GM21723 (cell line): ENCODE measurements around the gene CFDP1.
"Not testable (repeated sequence)": the region's sequence is repeated elsewhere in the genome, so short reads cannot be mapped to it uniquely, and the experiment has no call there.

Experiments used
- ATAC-seq: cut with Tn5 transposase; IDR thresholded peaks from one replicate; pipeline ENCODE4 v1.9.1; 2021; ENCODE audit warnings: mild to moderate bottlenecking, moderate library complexity; ENCODE audit not compliant: unreplicated experiment

The CFDP1 gene

GRCh38 chr16:75304521-75305363, 128.6 kb downstream of the CFDP1 start:
- ATAC-seq: no peak

DNA sequence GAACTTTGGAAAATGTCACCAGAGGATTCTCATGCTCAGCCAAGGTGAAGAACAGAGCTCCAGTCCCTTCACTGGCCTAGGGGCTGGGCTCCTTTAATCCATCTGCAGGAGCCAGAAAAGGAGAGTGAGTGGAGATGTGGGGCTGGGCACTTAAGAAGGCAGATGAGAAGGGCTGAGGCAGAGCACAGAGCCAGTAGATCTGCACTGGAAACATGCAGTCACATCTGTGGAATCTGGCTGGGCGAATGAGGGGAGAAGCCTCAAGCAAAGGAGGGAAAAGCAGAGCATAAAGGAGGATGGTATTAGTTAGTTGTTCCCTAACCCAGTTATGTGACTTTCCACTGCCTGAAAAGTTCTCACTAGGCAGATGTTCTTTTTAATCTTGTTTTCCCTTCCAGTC, 131.5 kb downstream of the CFDP1 start:
- ATAC-seq: no peak

DNA sequence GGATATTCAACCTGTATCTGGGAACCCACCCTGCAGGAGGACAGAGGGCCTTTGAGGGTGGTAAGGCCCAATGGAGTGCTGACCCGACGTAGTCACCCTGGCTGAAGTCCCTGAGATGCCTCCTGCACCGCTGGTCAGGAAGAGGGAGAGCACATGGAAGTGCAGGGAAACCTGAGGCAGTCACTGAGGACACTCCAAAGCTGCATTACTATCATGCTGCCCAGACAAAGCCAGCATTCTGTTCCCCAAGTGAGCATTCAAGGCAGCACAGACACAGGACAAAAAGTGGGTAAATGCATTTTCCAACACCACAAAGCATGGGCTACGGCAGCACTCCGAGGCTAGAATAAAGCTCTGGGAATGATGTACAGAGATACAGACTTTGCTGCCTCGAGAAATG, 135.0 kb downstream of the CFDP1 start:
- no peak for ATAC-seq

DNA sequence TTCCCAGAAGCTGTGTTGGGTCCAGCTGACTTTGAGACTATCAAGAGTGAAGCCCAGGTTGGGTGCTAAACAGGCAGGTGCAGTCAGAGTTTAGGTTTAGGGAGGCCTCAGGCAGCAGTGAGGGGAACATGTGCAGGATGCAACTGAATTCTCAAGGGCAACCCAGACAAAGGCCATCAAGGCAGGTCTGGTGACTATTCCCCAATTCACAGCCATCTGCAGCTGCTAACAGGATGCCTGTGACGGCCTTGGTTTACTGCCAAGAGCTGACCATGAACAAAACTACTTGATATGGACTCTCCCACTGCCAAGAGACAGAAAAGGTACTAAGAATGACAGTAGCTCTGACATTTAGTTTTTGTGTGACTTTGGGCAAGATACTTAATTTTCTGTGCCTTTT, 136.7 kb downstream of the CFDP1 start:
- no peak for ATAC-seq

- ATAC-seq: no peak
Observed at GRCh38 chr16:75294773-75295459, 138.4 kb downstream of the CFDP1 start.

DNA sequence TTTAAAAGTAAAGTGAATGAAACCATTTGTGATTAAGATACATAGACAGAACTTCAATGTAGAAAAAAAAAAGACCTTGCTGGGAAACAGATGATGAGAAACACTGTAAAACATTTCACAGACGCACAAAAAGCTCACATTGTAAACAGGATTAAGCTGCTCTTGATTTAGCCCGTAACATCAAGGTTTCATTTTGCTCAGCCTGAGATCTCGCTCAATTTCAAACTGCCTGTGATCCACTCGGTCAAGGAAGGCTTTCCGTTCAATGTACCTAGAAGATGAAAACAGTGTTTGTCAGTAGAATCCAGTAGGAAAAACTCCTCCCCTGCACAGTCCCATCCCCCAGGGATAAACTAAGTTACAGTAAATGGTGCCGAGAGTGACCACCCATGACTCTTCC, 139.5 kb downstream of the CFDP1 start:
- ATAC-seq: no peak

- no peak for ATAC-seq
Observed at GRCh38 chr16:75293173-75293572, 140.1 kb downstream of the CFDP1 start.

DNA sequence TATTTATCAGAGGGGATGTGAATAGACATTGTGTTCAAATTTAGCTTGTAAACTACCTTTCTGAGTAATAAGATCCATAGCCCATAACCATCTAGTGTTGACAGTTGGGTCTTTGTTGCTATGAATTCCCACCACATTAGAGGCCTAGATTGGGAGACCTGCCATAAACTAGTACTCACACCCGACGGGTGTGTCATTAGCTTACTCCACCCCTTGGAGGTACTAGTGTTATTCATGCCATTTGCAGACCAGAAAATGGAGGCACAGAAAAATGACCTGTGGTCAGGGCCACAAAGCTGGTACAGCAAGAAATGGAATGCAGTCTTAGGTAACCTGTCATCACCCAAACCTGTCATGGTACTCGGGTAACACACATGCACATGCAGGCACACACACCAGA, 140.6 kb downstream of the CFDP1 start:
- ATAC-seq: no peak

DNA sequence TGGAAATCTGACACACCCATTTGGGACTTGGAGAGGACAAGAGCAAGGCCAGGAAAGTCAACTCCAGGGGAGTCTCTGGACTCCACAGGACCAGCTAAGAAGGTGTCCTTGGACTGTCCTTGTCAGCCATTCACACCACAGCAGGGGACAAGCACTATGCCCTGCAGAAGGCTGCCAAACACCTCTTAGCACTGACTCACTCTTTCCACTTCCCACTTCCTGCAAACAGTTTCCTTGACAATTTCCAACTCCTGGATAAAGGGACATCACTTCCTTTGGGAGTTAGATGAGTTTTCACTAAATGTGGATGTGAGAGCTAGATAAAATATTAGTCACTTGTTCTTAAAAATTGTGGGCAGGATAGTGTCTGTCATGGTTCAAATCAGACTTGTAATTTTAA, 144.1 kb downstream of the CFDP1 start:
- no peak for ATAC-seq

DNA sequence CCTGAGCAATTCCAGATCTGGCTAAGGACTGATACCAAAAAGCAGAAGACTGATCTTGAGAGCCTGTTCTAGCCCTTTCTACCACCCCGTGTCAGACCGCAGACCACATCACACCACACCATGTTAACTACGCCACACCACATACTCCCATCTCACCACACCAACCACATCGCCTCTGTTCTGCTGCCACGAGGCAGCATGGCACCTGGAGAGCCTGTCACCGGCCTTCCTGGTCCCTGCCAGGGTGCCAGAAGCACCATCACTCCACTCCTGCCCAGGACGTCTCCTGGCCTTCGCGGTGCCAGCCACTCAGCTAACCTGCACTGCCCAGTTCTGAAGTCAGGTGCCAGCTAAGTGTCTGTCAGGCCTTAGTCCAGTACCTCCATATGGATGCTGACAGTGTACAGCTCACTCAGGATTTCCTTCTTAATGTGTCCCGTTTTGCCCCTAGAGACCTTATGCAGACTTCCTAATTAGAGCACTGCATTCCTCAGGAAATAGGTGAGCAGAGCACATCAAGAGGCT, 144.6 kb downstream of the CFDP1 start:
- no peak for ATAC-seq

DNA sequence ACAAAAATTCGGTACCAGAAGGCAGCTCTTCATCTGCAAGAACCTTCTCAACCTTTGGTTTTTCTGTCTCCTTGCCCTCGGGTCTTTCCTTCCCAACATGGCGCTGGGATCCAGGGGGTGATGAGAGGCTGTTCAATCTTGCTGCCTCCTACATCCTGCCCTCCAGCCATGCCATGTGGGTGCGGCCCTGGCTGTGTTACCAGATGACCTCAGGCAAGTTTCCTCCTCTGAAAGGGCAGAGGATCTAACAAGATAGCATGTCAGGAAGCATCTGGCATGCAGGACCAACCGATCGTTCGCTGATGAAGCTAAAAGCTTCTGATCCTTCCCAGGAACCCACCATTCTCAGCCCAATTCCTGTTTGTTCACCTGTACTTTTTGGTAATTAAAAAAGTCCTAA, 145.1 kb downstream of the CFDP1 start:
- ATAC-seq: no peak

GRCh38 chr16:75287708-75288107, 145.6 kb downstream of the CFDP1 start:
- no peak for ATAC-seq

- ATAC-seq: no peak
Observed at GRCh38 chr16:75286389-75286788, 146.9 kb downstream of the CFDP1 start.

- no peak for ATAC-seq
Observed at GRCh38 chr16:75282466-75283281, 150.6 kb downstream of the CFDP1 start.

DNA sequence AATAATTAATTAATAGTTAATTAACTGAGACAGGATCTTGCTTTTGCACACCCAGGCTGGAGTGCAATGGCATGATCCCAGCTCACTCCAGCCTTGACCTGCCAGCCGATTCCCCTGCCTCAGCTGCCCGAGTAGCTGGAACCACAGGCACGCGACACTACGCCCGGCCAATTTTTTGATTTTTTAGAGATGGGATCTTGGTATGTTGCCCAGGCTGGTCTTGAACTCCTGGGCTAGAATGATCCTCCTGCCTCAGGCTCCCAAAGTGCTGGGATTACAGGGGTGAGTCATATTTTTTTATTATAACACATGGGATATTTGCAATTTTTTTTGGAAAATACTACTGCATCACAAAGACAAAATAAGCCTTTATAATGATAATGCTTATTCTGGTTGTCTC, 151.5 kb downstream of the CFDP1 start:
- no peak for ATAC-seq

DNA sequence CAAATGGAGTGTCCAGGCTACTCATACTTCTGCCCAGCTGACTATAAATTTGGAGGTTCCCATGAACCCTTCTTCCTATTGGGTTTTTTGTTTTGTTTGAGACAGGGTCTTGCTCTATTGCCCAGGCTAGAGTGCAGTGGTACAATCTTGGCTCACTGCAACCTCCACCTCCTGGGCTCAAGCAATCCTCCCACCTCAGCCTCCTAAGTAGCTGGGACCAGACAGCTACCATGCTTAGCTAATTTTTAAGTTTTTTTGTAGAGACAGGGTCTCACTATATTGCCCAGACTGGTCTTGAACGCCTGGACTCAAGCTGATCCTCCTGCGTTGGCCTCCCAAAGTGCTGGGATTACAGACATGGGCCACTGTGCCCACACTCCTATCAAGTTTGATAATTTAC, 152.3 kb downstream of the CFDP1 start:
- not testable (repeated sequence) for ATAC-seq

- no peak for ATAC-seq
Observed at GRCh38 chr16:75280331-75280804, 152.9 kb downstream of the CFDP1 start.

DNA sequence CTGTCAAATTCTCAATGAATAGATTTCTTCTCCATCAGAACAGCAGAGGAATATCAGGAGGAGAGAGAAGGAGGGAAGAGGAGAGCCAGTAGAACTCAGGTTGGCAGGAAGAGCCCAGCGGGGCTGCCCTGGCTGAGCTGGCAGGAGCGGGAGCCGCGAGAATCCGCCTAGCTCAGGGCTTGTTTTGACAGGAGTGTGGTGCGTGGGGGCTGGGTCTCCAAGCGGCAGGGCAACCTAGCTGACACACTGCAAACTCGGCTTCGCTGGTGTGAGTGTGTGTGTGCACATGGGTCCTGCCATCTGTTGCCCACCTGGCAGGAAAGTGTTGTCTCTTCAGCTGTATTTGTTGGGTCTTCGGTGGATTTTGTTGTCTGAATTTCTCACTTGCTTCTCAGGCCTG, 154.0 kb downstream of the CFDP1 start:
- ATAC-seq: no peak

DNA sequence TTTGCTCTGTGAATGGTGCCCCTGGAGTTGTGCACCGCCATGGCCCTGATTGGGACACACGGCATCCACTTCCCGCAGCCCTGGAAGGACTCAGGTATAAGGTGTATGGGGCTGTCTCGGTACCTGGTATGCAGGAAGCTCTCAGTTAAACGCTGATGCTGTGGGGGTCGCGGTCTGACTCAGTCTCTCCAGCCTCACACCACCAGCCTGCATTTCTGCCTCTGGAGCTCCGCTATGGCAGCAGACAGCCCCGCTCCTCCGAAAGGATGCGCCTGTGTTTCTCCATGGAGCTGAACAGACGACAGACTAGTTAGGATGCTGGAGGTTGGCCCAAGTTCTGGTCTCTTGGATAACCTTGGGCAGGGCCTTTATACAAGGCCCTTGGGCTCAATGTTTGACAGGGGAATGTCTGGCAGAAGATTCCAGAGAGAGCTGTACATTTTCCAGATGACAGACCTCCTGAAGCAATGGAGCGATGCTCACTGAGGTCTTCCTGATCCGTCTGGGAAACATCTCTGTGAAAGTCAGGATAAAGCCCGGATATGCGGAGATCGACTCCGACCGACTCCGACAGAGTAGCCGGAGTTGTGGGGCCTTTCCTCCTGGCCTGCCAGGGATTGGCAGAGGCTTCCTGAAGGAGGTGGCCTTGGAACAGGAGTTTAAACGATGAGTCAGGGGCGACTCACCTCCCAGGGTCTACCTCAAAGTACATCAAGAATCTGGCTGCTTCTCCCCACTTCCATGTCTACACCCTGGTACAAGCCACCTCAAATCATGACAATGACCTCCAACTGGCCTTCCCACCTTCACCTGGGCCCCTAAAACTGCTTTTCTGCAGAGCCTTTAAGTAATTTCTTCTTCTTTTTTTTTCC, 160.0 kb downstream of the CFDP1 start:
- ATAC-seq: no peak

DNA sequence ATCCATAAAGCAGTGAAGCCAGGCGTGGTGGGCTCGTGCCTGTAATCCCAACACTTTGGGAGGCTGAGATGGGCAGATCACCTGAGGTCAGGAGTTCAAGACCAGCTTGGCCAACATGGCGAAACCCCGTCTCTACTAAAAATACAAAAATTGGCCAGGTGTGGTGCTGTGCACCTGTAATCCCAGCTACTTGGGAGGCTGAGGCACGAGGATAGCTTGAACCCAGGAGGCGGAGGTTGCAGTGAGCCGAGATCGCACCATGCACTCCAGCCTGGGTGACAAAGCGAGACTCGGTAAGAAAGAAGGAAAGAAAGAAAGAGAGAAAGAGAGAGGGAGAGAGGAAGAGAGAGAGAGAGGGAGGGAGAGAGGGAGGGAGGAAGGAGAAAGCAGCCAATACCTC, 160.7 kb downstream of the CFDP1 start:
- ATAC-seq: not testable (repeated sequence)
